GM20000 (cell line): Measurements from ENCODE around the gene RGP1.

Source experiments
- DNase-seq: peaks from one replicate; pipeline ENCODE4 v3.0.0; 2012; ENCODE audit warnings: low spot score
- TF ChIP-seq, protein P1 (sequence below): IDR thresholded peaks from 2 replicates; pipeline ENCODE4 v1.5.1; 2012; ENCODE audit warnings: mild to moderate bottlenecking, control low read depth; ENCODE audit errors: extremely low read depth, missing control alignments

RGP1 gene

DNA sequence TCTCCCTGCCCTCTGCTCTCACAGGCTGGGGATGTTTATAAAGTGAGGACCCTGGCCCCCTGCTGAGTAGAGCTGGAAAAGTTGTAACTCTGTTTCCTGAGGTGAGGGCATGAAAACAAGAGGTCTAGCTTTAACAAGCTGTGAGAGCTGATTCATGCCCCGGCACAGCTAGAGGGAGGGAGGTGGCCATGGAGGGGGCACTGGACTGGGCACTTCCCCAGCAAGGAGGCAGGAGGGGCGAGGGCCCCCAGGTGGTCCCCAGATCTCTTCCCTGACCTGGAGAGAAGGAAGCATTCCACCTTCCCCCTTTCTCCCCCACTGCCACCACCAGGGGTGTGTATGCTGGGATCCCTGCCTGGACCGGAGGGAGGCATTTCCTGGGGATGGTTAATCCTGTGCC, 5.2 kb downstream of the RGP1 start, which contains the start of gene MSMP:
Gene MSMP (minus strand): TSS at position 13 of the 400 bp plus-strand sequence. CDS start 147 bp downstream, outside the sequence.
- TF ChIP-seq, protein P1, sequence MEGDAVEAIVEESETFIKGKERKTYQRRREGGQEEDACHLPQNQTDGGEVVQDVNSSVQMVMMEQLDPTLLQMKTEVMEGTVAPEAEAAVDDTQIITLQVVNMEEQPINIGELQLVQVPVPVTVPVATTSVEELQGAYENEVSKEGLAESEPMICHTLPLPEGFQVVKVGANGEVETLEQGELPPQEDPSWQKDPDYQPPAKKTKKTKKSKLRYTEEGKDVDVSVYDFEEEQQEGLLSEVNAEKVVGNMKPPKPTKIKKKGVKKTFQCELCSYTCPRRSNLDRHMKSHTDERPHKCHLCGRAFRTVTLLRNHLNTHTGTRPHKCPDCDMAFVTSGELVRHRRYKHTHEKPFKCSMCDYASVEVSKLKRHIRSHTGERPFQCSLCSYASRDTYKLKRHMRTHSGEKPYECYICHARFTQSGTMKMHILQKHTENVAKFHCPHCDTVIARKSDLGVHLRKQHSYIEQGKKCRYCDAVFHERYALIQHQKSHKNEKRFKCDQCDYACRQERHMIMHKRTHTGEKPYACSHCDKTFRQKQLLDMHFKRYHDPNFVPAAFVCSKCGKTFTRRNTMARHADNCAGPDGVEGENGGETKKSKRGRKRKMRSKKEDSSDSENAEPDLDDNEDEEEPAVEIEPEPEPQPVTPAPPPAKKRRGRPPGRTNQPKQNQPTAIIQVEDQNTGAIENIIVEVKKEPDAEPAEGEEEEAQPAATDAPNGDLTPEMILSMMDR = no peak
- DNase-seq = no peak

DNA sequence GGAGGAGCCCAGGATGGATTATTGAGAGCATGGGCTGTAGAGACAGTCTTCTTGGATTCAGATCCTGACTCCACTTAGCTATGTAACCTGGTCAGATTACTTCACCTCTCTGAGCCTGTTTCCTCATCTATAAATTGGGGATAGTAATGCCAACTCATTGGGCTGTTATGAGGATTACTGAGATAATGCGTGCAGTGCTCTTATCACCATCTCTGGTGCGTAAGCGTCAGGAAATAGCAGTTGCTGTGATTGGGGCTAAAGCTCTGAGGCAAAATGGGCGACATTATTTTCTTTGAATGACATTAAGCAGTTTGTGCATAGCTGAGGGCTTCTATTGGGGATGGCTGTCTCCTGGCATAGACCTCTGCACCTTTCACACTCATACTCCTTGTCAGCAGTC, 6.0 kb downstream of the RGP1 start:
- TF ChIP-seq, protein P1 = no peak
- DNase-seq = no peak

DNA sequence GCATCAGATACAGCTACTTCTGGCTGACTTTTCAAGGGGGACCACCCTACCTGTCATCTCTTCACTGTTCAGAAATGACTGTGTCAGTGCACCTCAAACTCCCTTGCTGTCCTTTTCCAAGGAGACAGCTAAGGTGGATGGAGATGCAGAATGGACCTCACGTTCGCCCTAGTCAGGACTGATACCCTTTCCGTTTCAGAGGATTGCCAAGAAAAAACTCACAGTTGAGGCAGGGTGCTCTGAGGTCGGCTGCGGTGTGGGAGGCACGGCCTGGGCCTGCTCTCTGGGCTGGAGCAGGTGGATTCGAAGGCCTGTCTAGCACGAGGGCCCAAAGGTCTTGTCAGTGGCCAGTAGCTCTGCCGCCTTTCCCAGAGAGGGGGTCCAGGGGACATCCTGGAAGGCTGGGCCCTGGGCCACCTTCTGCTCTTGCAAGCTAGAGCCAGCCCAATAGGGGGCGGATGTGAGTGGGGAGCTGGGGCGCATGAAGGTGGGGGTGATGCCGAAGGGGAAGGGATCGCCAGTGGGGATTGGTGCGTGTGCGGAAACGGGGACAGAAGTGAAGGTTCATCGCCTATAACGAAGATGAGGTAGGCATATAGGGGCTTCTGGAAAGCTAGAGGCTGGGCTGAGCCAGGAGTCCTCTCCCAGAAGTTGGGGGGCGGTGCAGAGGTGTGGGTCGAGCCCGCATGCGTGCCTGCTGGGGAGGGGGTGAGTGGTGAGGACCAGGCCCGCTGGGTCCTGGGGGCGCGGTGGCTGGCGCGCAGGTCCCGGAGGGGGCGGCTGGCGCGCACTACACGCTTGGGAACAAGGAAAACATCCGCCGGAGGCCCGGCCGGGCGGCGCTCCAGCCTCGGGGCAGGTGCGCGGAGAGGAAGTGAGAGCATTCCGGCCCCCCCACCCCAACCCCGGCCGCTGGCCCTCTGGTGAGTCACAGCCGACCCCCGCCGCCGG, 7.5 kb downstream of the RGP1 start:
- DNase-seq = peak; percentile 82
- TF ChIP-seq, protein P1 = peak; percentile 61

DNA sequence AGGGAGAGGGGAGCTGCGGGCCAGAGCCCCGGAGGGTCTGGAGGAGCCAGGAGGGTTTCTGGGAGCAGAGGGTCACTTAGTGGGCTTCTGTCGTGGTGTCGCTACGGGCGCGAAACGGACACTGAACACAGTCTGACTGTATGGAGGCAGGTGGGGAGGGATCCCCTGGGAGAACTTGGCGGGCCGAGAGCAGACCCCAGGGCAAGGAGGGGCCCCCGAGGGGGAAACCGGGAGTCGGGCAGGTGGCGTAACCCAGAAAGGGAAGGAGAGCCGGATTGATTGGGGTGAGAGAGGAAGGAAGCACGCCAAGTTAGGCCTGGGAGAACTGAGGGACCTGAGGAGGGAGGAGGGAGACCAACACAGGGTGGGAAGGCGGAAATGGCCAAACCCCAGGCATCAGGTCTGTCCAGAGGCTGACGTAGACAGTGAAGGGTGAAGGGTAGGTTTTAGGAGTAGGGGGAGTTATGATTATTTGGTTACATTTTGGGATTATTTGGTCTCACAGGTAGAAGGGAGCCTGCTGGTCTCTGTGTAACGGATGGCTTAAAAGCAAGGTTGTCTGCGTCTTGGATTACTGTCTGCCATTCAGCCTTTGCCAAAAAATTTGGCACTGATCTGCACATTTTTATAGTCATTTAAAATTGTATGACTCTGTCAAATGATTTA, 8.3 kb downstream of the RGP1 start:
- DNase-seq = peak; percentile 56
- TF ChIP-seq, protein P1 = no peak

DNA sequence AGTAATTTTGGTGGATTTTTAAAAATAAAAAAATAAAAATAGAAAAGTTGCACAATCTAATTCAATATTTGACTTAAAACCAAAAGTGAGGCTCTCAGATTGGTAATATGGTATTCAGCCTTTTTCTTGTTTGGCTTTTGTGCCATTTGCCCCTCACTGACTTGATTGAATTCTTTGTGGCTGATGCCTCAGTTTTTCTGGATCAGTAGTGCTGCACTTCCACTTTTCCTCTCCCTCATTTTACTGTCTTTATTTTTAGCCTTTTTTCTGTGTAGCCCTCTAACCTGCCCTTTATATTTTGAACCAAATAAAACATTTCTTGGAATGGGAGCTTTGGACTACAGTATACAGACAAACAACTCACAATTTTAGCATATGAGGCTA, 8.8 kb downstream of the RGP1 start:
- TF ChIP-seq, protein P1 = no peak

DNA sequence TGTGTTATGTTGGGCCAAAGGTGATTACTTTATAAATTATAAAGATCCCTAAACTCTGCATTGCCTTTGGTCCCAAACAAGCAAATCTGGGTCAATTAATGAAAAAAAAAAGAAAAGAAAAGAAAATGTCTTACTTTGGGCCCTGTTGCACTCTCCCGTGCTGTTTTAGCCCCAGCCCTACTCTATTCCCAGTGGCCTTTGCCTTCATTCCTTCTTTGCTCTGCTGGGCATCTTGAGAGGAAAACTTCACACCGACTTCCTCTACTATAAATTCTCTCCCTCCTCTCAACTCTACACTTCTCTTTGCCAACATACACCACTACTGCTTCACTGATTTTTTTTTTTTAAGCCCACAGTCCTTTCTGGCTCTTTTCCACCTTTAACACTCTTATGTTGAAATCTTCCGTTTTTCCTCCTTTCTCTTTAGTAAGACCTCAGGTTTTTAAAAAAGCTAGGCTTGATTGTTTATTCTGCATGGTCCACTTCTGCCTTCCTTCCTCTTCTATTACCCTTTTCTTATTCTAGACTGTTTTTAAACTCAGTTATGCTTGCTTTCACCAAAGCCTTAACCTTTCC, 9.5 kb downstream of the RGP1 start:
- TF ChIP-seq, protein P1 = no peak
- no peak for DNase-seq

More for the DNA sequence above, 8.8 kb downstream of the RGP1 start:
- DNase-seq = no peak

DNA sequence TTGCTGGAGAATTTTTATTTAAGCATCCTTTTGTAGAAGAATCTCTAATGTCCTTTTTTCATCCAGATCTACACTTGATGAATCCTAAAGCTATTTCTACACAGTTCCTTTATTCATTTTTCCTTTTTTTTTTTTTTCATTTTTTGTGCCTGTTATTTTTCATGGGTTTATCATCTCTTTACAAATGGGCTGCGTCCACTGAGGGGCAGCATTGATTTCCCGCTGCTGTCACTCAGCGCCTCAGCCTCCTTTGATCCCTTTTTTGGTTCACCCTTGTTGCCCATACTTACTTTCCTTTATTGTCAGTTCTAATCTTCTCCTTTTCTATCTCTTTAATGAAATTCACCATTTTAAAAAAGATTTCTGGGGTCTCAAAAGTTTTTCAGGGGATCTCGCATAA, 10.7 kb downstream of the RGP1 start:
- TF ChIP-seq, protein P1 = no peak
- DNase-seq = no peak
